Measurements from ENCODE around the gene ORC1.
"Not testable (repeated sequence)": the region's sequence is repeated elsewhere in the genome, so short reads cannot be mapped to it uniquely, and the experiment has no call there.

ORC1 gene

GRCh38 chr1:52385376-52385775 lies 18.8 kb downstream of the ORC1 start:
- no peak for DNase-seq

DNA sequence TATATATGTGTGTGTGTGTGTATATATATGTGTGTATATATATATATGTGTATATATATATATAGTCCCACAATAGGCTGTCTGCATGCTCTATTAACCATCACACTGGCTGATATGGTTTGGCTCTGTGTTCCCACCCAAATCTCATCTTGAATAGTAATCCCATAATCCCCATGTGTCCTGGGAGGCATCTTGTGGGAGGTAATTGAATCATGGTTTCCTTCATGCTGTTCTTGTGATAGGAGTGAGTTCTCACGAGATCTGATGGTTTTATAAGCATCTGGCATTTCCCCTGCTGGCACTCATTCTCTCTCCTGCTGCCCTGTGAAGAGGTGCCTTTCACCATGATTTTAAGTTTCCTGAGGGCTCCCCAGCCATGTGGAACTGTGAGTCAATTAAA lies 34.4 kb downstream of the ORC1 start:
- not testable (repeated sequence) for DNase-seq

- peak; percentile 54 to 71 for DNase-seq
Measured at GRCh38 chr1:52368383-52369172, 35.6 kb downstream of the ORC1 start.

GRCh38 chr1:52367272-52367671 lies 37.0 kb downstream of the ORC1 start:
- no peak for DNase-seq

DNA sequence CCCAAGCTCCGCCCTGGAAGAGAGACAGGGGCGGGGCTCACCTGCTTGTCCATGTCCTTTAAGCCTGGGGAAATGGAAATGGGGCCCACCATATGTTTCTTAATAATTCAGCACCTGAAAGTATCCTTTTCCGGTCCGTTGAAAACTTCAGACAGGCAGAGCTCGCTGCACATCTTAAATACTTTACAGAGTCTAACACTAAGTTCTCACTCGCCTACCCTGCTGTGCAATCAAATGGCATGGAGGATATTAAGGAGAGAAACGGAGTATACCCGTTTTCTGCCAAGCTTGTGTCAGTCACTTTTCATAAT lies 37.8 kb downstream of the ORC1 start:
- DNase-seq: no peak

DNA sequence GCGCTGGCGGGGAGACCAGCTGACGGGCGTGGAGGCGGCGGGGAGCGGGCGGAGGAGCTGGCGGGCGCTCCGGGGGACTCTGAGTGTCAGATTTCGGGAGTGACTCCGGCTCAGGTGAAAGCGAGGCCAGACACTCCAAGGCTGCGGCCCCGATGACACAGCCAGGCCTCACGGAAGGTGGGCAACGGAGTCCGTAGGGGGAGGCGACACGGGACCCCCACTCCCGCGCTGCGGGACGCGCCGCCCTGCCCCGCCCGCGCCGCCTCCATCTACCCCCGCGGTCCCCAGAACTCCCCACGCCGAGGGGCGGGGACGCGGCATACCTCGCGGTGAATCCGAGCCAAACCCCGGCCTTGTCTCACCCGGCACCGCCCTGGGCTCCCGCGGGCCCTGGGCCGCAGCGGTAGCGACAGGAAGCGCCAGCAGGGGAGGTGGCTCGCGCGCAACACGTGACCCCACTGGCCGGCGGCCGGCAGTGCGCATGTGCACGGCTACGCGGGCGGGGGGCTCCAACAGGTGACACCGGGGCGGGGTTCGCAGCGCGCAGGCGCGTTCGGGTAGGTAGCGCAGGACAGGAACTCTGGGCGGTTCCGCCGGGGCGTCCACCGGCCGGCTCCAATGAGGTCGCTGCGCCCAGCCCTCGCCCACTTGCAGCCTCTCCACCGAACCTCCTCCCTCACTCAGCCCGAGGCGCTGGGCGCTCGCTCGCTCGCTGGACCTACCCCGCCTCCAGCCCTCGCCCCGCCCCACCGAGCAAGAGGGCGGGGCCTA lies 38.3 kb downstream of the ORC1 start, which contains the start of gene CC2D1B:
Gene CC2D1B, minus strand, starts transcription at position 460 of the 771 bp plus-strand sequence. CDS start 1,585 bp downstream, outside the sequence.
- DNase-seq: peak; percentile 92 to 98

- peak in 1 of 2 experiments; percentile 10 for DNase-seq
Measured at GRCh38 chr1:52365071-52365745, 39.0 kb downstream of the ORC1 start.

DNA sequence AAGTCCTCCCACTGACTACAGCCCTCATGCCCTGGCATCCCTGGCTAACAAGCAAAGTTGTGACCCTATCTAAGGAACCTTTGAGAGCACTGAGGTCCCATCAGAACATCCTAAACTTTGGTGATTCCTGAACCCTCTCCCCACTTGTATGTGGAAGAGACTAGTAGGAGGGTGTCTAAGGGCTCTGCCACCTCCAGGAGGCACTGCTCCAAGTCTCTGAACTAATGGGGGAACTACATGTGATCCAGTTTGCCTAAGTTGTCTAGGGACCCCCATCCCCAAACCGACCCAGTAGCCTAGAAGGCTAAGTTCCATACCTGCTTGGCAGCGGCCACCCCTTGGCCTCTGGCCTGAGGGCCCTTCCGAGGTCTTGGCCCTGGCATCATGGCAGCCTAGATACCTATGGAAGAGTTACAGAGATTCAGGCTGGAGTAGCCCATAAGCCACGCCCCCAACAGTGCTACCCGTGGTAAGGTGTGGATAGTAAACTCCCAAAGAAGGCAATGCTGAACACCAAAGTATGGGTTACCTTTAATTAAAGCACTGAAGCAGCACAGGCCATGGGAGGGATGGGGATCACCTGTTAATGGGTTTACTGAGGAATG lies 39.9 kb downstream of the ORC1 start:
- no peak for DNase-seq

DNA sequence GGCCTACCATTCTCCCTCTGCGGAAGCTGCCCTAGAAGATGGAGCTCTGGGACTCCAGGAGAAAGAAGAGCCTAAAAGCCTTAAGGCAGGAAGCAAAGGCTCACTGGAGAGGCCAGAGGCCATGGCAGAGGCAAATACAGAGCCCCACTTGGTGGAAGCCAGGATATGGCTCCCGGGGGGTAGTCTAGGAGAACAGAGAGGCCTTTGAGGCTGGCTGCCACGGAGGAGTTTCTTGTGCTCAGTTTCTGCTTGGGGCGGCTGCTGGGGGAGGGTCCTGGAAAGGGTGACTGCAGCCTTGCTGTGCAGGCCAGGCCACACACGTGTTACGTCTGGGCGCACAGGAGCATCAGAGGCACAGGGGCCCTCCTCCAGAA lies 43.6 kb downstream of the ORC1 start:
- DNase-seq: no peak

- DNase-seq: no peak
Measured at GRCh38 chr1:52359676-52360594, 44.3 kb downstream of the ORC1 start.

GRCh38 chr1:52358851-52359497 lies 45.2 kb downstream of the ORC1 start:
- no peak for DNase-seq

DNA sequence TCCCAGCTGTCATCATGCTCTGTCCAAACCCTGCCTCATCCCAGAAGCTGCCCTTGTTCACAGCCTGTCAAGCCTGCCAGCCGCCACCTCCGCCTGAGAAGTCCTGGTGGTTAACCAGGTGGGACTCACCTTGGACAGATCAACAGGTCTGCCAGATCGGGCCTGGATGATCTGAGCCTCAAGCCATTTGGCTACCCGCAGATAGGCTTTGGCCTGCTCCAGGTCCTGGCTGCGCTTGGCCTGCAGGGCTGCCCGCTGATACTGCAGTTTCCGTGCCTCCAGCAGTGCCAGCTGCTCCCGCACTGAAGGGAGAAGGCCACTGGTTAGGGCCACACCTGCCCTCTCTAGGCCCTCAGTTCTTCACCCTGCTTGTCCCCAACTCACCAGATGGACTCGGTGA lies 46.8 kb downstream of the ORC1 start:
- DNase-seq: no peak

GRCh38 chr1:52356818-52357355 lies 47.3 kb downstream of the ORC1 start:
- no peak for DNase-seq

DNA sequence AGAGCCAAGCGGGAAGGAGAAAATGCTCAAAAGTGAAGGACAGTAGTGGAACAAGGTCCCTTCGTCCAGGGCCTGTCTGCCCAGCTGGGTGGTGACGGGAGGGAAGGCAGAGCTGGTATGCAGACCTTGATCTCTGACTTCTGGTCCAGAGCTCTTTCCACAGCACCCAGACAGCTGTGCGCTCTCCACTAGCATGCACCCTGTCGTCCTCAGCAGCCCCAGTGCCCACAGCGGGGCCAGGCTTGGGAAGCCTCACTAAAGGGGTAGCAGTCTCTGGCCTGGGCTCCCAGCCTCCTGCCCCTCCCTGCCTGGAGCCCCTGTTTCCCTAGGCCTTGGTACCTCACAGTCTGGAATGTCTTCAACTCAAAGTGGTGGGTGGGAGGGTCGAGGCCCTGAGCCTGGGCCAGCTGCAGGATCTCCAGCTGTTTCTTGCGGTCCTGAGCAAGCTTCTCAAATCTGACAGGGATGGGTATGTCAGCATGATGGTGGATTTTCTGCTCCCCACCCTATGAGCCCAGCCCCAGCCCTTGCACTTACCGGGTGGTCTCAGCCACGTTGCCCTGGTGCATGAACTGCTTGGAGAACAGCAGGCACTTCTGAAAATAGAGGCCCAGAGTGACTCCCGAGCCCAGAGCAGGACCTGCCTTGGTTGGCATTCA lies 48.2 kb downstream of the ORC1 start:
- DNase-seq: no peak

DNA sequence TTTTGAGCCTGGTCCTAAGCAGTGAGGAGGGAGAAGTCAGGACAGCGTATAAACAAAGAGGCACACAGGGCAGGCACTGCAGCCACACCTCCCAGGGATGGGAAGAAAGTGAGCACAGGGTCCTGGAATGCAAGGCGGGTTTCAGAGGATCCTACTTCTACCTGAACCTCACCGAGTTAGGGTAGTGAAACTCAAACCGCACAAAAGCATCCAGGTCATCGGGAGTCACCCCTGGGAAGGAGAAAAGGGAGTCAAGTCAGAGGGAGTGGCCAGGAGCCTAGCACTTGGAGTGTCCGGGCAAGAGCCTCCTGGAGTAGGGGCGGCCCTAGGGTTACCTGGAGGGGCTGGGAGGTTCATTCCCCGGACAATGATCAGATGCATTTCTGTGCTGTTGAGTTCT lies 48.8 kb downstream of the ORC1 start:
- no peak for DNase-seq

DNA sequence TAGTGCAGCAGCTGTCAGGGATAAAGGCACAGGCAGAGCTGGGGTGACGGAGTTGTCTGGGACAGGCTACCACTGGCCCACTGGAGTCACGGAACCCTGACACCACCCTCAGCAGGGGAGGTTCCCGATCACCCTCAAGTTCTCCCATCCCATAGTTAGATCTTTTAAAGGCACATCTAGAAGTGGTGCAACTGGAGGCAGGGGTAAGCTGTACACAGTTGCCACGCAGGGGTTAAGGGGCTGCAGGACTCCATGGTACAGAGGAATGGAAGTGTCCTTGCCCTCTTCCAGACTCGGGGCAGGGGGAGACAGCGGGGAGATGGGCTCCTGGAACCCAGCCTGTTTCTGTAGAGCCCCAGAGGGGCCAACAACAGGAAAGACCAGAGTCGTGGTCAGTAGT lies 51.5 kb downstream of the ORC1 start:
- no peak for DNase-seq

- DNase-seq: peak; percentile 27 to 35
Measured at GRCh38 chr1:52348704-52349300, 55.4 kb downstream of the ORC1 start.

DNA sequence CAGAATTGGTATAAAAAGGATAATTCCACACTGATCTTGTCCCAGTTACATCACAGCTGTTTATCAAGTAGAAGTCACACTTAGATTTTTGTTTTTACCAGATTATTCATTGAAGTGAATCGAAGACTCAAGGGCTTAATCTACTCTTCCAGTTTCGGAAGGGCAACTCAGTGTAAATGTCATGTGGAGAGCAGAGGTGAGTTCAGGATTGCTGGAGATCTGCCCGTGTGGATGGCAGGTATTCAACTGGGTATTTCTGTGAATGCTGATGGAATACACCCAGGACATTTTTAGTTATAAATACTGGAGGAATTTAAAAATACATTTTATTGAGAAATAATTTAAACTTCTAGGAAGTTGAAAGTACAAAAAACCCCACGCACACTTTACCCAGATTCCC lies 57.6 kb downstream of the ORC1 start:
- no peak for DNase-seq

GRCh38 chr1:52345252-52345651 lies 59.0 kb downstream of the ORC1 start:
- no peak for DNase-seq

DNA sequence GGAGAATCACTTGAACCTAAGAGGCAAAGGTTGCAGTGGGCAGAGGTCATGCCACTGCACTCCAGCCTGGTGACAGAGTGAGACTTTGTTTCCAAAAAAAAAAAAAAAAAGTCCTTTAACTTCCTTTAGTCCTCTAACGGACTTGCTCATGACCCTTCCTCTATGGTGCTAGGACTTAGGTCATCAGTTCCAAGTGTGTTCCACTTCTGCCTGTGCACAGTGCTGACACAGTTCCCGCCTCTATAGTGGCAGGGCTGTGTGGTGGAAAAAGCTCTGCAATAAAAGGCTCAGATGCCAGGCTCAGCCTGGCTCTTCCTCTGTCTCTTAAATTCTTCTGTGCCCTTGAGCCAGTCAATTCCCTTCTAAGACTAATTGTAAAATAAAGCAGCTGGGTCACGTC lies 60.2 kb downstream of the ORC1 start:
- DNase-seq: no peak
